B cell (primary cell): ENCODE results near the gene DCBLD1.

Source experiments
- CTCF ChIP-seq: fragments of 200-600 bp; IDR thresholded peaks from one replicate; pipeline ENCODE4 v1.8.0; 2022; ENCODE audit warnings: antibody characterized with exemption, mild to moderate bottlenecking
- EZH2 ChIP-seq: IDR thresholded peaks from 2 replicates; pipeline ENCODE4 v1.6.1; 2012; ENCODE audit warnings: borderline replicate concordance, low read depth, mild to moderate bottlenecking, moderate library complexity, low read length; ENCODE audit not compliant: insufficient read depth, poor library complexity, severe bottlenecking

GRCh38 chr6:117469356-117469755 is 13.1 kb upstream of the DCBLD1 start:
- TF ChIP-seq CTCF (no peak), EZH2 (no peak)
